HG02870 (cell line): ENCODE results near the gene PLXNC1.

Experiments
- ATAC-seq: cut with Tn5 transposase; IDR thresholded peaks from one replicate; pipeline ENCODE4 v1.9.1; 2021; ENCODE audit warnings: mild to moderate bottlenecking, moderate library complexity; ENCODE audit not compliant: unreplicated experiment

PLXNC1 gene

DNA sequence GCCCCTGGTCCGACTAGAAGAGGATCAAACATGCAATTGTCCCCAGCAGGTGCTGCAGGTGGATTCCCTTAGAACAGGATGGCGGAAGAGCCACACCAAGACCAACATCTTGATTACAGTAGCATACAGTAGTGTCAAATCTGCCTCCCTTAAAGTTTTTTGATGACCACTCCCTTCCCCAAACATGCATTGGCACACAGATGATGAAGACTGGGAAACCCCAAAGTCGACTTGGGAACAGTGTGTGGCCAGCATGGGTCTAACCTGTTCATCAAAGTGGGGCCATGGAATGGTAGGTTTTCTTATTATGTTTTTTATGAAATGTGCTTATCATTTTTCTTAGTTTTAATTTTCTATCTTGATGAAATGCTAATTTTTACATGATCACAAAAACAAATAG lies 8.8 kb downstream of the PLXNC1 start:
- no peak for ATAC-seq

DNA sequence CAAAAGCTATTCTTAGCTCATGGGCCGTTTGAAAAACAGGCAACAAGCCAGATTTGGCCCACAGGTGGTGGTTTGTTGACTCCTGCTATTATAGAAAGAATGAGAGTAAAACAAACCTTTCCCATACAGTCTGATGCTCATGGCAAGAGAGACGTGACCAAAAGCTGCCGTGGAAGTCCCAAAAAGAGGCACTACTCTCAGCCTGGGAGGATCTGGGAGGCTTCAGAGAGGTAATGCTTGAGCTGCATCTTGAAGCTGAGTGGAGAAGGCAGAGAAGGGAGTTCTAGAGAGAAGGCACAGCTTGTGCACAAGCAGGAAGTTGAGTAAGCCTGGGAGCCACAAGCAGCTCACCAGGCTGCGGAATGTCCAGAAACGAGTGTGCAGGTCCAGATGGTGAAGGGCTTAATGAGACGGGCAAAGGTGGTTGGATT lies 9.6 kb downstream of the PLXNC1 start:
- peak; percentile 87 for ATAC-seq

DNA sequence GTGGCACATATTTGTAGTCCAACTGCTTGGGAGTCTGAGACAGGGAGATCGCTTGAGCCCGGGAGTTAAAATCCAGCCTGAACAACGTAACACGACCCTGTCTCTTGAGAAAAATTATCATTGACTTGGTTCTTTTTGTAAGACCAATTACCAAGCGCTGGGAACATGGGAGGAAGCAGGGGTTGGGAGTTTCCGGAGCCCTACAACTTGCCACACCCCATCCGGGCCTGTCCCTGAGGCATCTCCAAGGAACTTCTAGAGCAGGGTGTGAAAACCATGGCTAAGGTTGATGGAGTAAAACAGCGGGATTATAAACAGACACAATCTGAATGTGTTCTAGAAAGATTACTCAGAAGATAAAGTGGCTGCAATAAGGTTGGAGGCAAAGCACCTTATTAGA lies 10.3 kb downstream of the PLXNC1 start:
- ATAC-seq, result no peak

DNA sequence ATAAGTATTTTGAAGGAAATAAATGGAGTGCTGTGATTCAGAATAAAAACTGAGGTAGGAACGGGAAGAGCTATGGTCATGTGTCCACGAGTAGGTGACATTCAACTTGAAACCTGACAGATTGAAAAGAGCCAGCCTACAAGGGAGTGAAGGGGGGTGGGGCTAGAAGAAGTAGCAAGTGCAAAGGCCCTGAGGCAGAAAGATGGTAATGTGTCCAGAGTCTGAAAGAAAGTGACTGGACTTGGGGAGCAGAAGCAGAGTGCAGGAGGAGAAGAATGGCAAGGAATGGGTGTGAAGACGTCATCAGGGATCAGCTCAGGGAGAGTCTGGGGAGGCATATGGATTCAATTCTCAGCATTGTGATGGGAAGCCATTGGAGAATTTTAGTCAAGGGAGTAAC lies 13.7 kb downstream of the PLXNC1 start:
- ATAC-seq, result no peak

DNA sequence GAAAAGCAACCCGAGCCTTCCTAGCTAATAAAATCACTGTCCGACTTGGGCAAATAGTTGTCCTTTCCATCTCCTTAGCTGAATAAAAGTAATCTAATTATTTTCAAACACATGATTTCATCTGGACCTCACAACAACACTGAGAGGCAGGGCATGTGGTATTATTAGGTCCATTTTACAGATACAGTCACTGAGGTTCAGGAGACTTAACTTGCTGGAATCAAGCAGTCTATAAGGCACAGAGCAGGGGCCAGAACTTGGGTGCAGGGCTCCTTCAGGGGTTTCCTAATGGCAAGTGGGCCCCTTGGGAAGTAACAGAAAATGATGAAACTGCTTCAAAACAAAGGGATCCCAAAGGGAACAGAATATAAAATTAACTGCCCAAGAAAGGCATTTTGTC lies 15.5 kb downstream of the PLXNC1 start:
- no peak for ATAC-seq

DNA sequence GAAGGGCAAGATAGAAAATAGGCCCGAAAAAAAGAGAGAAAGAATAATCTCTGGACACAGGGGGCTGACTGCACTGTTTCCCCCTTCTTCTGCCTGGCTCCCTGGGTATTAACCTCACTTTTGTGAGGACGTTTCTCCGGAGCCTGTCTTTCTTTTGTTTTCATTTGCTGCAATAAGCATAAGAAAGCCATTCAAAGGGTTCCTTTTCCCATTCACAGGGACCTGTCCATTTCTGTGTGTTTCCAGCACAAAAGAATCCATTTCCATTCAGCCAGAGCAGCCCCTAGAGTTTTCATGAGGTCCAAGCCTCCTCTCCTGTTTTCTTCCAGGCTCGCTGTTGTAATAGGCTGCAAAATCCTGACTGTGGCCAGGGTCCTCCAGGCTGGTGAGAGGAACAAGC lies 16.8 kb downstream of the PLXNC1 start:
- ATAC-seq, result no peak

DNA sequence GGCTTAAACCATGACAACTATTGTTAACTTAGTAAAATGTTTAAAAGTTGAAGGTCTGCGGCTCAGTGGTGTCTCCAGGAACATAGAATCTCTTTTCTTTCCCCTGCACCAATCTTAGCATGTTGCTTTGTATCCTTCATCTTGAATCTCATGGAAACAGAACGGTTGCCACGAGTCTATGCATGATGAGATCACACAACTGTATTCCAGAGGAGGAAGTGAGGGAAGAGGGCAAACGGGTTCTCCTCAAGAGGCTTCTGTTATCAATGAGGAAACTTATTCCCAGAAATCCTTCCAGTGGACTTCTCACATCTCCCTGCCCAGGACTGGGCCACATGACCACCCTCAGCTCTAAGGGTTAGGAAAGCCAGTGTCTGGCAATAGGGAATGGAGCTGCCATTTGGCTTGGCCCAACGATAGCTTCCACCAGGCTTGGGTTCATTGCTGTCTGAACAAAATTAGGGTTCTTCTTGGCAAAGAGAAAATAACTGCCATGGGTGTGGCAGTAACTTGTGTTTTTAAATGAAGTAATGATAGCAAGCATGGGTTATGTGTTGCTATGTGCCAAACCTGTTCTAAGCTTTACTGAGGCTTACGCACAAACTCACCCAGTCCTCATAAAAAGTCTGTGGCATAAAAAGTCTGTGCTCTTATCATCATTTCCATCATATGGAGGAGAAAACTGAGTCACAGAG lies 17.4 kb downstream of the PLXNC1 start:
- ATAC-seq, result no peak

DNA sequence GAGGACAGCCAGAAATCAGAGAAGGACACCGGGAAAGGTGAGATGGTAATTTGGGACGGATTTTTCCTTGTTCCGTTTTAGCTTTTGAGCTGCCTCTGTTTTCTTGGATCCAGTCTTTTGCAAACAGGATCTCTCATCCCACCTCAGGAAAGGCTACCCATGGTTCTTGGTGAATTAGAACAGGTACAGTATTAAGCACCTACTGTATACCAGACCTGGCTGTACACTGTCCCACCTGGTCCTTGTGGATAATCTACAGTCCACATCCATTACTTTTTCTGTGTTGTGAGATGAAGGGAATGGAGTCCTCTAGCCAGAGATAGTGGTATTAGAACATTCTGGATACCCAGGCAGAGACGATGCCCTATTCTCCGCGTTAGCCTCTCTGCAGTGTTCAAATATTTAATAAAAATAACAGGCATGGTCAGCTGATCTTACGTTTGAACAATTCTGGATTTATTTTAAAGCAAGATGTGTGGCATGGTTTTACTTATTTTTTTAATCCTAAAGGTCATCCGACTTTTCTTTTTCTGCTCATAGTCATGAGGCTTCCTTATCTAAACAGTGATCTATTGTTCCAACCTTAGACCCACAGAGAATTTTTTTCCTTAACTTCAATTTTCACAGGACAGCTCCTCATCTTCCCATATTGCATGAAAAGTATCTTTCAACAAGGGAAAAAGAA lies 18.8 kb downstream of the PLXNC1 start:
- no peak for ATAC-seq

DNA sequence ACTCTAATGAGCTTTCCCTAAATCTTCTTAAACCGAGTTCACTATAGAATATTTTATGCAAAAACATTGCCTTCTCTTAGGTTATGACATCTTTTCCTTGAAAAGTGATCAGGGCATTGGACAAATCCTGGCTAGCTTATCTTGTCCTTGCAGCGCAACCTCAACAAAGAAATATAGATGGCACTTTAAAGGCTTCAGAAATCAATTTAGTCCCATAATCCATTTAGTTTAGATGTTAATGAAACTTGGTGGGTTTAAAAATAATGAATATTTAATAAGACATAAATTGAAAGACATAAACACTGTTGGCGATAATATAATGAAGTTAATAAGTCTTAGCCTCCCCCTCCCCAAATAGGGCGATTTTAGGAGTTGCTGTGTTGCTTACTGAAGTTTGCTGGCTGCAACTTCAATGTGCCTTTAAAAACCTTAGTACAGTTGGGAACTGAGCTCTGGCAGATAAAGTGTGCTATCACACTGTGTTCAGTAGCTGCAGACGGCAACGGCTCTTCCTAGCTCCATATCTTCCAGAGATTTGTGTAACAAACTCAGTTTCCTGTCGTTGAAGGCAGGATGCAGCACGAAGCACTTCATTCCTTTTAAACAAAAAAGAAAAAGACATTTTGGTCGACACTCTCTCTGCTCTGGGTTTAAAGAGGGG lies 19.5 kb downstream of the PLXNC1 start:
- no peak for ATAC-seq

DNA sequence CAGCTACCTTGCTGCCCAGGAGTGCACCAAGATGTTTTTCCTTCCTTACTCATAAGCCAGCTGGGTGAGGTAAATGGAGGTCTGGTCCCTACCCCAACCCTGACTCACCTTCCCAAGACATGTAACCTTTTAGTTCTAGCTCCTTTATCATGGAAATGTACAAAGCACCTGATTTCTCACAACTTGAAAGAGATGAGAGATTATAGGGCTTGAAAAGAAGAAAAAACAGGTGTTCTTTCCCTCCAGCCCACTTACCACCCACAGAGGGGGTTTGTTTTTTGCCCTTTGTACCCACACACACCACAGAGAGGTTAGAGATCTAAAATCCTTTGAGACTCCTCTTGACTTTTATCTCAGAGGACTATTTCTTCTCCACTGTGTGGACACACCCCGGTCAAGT lies 21.1 kb downstream of the PLXNC1 start:
- no peak for ATAC-seq

DNA sequence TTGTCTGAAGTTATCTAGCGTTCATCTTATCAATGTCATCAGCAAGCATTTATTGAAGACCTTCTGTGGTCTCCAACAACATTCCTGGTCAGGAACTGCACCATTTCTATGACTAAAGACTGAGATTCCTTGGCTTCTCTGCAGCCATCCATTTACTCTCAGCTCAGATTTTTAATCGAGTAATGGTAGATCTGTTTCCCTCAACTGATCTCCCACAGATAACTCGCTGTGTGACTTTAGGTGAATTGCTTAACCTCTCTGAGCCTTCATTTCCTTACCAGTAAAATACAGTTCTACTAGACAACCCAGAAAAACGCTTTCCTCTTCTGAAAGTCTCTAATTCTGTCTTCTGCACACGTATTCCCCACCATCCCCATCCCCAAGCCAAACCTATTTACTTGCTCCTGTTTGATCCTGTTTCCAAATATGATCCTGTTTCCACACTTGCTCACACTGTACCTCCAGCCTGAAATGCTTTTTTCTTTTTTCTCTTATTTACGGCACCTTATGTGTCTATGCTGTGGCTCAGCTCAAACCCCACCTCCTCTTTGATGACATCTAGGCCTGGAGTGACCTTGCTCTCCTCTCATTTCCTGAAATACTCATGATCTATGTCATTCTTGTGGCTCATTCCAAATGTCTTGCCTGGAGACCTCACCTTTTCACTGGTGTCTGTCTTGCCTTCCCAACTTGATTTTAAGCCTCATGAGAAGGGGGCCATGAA lies 21.8 kb downstream of the PLXNC1 start:
- ATAC-seq, result no peak

DNA sequence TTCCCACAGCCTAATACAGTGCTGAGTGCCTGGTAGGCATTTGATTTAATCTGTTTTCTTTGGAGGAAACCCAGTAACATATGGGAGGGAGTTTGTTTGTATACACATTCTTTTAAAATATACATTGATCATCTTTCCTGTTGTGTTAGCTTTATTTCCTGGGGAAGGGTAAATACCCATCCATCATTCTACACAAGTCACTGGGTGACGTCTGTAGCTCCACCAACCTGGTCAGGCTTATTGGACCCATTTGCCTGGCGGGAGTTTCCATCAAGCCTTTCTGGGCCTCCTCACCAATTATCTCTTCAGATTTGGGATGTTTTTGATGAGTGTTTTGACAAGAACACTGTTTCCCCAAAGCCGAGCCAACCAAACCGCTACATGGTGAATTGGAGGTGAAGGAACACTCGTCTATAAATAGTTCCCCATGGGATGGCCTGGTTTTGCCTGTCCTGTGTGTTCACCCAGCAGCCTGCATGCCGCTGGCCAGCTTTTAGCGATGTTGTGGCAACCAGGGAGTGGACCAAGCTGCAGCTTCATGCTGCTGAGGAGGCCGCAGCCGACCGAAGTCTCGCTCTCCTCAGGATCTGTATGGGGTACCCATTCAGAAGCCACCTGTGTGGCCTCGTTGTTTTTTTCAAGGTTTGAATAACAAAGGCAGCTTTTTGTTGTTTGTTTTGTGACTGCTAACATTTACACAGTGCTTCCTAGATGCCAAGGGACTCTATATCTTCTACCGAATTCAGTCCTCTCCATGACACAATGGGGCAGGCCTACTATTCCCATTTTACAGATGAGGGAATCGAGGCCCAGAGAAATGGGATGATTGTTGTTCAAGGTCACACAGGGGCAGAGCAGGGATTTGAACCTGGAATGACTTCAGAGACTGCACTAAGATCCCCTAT lies 22.6 kb downstream of the PLXNC1 start:
- ATAC-seq, result no peak

DNA sequence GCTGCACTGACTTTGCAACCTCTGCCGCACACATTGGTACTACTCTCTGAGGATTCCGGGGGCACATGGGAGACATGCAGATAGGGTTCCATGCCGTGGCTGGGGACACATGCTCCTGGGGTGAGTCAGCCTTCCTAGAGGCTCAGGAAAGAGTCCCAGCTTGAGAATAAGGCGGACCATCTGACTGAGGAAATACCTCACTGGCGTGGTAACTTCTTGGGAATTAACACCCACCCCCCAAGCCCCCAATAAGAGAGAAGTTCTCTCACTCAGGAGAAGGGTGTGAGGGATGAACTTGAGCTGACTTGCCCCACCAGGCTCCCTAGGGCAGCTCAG lies 23.2 kb downstream of the PLXNC1 start:
- no peak for ATAC-seq

DNA sequence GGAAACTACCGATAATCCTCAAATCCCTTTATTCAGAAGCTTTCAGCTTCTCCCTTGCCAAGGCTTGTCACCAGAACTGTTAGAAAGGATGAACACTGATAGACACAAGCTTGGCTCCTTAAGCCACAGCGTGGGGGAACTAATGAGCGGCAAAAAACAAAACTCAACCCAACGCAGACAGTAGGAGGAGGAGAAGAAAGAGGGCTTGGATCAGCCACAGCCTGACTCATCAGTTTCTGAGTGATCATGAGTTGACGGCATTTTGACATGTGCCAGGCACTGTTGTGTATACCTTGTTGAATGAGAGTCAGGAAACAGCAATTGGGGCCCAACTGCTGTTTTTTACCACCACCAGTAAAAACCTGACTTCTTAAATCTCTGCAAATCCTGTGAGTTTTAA lies 23.7 kb downstream of the PLXNC1 start:
- no peak for ATAC-seq

DNA sequence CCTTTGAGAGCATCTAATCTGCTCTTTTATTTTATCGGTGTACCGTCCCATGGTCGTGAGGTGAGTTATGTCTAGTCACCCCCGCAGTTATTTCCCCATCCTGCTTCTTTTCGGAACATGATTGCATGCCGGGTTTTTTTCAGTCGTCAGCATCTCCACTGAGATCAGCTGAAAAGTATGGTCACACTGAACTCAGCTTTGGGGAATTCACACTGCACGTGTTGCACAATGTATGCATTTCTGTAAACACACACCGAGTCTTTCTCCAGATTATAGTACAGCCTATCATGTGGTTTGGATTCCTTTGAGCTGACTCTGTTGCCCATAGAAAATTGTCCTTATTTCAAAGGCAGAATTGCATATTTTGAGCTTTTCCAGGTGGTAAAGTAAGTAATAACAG lies 24.6 kb downstream of the PLXNC1 start:
- no peak for ATAC-seq

DNA sequence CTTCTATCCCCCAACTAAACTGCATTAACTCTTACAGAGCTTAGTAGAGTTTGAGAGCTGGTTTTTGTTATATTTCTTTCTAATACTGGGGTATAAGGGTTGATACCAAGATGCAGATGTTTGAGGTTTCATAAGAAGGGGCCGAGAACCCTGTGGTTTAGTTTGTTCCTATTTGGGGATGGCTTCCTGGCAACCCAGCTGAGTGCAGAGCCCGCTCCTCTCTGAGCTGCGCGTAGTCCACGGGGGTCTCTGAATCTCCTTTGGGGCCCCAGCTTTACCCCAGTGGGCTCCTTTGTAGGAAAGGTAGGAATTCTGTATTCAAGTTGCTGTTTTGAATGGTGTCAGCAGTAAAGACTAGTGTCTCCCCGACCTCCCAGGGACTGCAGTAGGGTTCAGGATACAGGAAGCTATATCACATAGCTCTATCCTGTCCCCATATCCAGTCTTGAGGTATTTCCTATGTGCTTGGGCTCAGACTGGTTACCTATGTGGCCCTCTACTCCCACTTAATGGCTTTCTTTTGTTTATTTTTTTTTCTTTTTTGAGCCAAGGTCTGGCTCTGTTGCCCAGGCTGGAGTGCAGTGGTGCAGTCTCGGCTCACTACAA lies 25.4 kb downstream of the PLXNC1 start:
- peak; percentile 52 for ATAC-seq

DNA sequence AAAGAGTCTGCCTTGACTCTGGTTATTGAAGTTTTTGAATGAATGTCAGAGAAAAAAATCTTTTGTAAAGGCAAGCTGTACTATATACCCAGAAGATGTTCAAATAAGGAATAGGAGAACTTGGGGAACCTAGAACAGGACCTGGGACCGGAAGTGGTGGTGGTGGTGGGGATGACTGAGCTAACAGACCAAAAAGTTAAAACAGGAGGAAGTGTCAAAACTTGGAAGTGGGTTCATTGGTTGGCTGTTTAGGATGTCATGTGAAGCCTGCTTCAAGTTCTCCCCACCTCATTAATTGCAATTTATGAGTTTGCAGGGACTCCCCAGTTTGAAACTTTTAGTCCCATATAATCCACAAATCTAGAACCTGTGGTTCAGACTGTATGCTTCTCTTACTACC lies 26.2 kb downstream of the PLXNC1 start:
- ATAC-seq, result peak; percentile 34

DNA sequence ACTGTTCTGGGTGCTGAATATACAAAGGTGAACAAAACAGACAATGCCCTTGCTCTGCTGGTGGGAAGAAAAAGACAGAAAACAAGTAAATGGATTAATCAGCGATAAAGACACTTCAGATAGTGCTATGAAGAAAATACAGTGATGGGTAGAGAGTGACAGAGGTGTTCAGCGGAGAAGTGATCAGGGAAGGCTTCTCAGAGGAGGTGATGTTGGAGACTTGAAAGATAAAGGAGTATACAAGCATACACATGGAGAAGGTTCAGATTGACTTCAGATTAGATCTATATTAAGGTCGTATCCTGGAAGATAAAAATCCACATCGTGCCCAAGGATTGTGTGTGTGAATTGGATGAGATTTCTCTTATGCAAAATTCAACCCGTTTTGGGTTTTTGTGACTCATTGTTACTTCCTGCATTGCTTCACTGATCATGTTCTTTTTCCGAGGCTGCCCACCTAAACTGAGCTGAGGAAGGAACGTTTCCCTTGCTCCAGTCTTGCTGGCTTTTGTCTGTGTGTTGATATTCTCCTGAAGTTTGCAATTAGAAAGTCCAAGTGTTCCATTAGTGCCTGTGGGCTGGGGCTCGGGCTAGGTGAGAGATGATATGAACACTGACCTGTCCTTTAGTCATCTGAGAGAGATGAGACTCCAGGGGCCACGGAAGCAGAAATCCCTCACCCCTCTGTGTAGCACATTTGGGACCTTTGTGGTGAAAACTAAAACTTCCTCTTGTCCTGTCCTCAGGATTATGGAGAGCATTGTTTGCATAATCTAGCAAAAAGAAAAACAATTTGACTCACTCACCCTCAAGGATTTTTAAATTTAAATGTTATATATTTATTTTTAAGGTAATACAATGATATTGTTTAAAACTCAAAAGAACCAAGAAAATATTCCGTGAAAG lies 27.6 kb downstream of the PLXNC1 start:
- ATAC-seq, result no peak

DNA sequence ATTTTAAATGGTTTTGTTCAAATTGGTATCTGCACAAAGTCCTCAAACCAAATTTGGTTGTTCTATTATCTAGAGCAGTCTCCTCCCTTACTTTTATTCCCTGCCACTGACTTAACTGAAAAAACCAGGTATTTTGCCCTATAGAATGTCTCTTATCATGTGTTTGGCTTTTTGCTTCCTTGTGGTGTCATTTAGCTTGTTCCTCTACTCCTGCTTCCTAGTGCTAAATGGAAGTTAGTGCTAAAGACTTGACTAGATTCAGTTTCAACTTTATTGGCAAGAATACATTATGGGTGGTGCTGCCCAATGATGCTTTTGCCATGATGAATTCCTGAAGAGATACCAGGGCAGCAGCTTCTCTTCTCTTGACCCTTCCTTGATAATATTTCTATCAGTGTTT lies 29.7 kb downstream of the PLXNC1 start:
- ATAC-seq, result no peak
